Measurements from ENCODE around the gene ZDHHC14.

ZDHHC14 gene

DNA sequence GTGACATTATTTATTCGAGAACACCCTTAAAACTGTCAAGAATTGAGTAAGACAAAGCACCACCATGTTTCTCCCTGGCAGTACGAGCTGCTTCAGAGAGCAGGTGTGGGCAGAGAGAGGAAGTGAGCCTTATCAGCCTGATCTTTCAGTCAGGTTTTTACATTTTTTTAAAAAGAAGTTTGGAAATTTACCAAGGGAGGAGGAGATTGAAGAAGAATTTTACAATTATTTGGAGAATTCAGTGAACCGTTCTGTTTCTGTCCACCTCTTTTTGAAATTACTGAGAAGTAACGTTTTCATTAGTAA is 75.5 kb downstream of the ZDHHC14 start:
- TF ChIP-seq, protein P1, sequence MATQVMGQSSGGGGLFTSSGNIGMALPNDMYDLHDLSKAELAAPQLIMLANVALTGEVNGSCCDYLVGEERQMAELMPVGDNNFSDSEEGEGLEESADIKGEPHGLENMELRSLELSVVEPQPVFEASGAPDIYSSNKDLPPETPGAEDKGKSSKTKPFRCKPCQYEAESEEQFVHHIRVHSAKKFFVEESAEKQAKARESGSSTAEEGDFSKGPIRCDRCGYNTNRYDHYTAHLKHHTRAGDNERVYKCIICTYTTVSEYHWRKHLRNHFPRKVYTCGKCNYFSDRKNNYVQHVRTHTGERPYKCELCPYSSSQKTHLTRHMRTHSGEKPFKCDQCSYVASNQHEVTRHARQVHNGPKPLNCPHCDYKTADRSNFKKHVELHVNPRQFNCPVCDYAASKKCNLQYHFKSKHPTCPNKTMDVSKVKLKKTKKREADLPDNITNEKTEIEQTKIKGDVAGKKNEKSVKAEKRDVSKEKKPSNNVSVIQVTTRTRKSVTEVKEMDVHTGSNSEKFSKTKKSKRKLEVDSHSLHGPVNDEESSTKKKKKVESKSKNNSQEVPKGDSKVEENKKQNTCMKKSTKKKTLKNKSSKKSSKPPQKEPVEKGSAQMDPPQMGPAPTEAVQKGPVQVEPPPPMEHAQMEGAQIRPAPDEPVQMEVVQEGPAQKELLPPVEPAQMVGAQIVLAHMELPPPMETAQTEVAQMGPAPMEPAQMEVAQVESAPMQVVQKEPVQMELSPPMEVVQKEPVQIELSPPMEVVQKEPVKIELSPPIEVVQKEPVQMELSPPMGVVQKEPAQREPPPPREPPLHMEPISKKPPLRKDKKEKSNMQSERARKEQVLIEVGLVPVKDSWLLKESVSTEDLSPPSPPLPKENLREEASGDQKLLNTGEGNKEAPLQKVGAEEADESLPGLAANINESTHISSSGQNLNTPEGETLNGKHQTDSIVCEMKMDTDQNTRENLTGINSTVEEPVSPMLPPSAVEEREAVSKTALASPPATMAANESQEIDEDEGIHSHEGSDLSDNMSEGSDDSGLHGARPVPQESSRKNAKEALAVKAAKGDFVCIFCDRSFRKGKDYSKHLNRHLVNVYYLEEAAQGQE (IDR thresholded peaks at IDR 0.05; ENCODE audit: low read depth) = no peak
- no peak for TF ChIP-seq EGR1 (IDR thresholded peaks at IDR 0.05)
- TF ChIP-seq ZBTB7A (IDR thresholded peaks at IDR 0.05; ENCODE audit: low read depth) = no peak
- TF ChIP-seq TEAD4 (IDR thresholded peaks at IDR 0.05) = no peak
- TF ChIP-seq, protein P2, sequence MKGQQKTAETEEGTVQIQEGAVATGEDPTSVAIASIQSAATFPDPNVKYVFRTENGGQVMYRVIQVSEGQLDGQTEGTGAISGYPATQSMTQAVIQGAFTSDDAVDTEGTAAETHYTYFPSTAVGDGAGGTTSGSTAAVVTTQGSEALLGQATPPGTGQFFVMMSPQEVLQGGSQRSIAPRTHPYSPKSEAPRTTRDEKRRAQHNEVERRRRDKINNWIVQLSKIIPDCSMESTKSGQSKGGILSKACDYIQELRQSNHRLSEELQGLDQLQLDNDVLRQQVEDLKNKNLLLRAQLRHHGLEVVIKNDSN (IDR thresholded peaks at IDR 0.05) = no peak
- TF ChIP-seq EP300 (IDR thresholded peaks at IDR 0.05; ENCODE audit: borderline replicate concordance) = no peak
- TF ChIP-seq CREB1 (IDR thresholded peaks at IDR 0.05; ENCODE audit: low read depth) = no peak
- TF ChIP-seq MAX (IDR thresholded peaks at IDR 0.05) = no peak
- TF ChIP-seq RAD21 (IDR thresholded peaks at IDR 0.05; ENCODE audit: low read depth) = no peak
- no peak for TF ChIP-seq TAF1 (IDR thresholded peaks at IDR 0.05; ENCODE audit: low read depth)
- no peak for TF ChIP-seq YY1 (IDR thresholded peaks at IDR 0.05; ENCODE audit: low read depth)
- TF ChIP-seq CEBPB (IDR thresholded peaks at IDR 0.05) = no peak
- TF ChIP-seq NFIC (IDR thresholded peaks at IDR 0.05) = no peak
- TF ChIP-seq TCF12 (IDR thresholded peaks at IDR 0.05; ENCODE audit: low read depth) = no peak
- no peak for TF ChIP-seq FOXM1 (IDR thresholded peaks at IDR 0.05; ENCODE audit: borderline replicate concordance, low read depth)

GRCh38 chr6:157457787-157458186 is 76.8 kb downstream of the ZDHHC14 start:
- no peak for TF ChIP-seq TAF1 (IDR thresholded peaks at IDR 0.05; ENCODE audit: low read depth)
- TF ChIP-seq EP300 (IDR thresholded peaks at IDR 0.05; ENCODE audit: borderline replicate concordance) = no peak
- no peak for TF ChIP-seq MAX (IDR thresholded peaks at IDR 0.05)
- TF ChIP-seq RAD21 (IDR thresholded peaks at IDR 0.05; ENCODE audit: low read depth) = no peak
- TF ChIP-seq NFIC (IDR thresholded peaks at IDR 0.05) = no peak
- TF ChIP-seq TCF12 (IDR thresholded peaks at IDR 0.05; ENCODE audit: low read depth) = no peak
- no peak for TF ChIP-seq CREB1 (IDR thresholded peaks at IDR 0.05; ENCODE audit: low read depth)
- no peak for TF ChIP-seq ZBTB7A (IDR thresholded peaks at IDR 0.05; ENCODE audit: low read depth)
- TF ChIP-seq EGR1 (IDR thresholded peaks at IDR 0.05) = no peak
- TF ChIP-seq CEBPB (IDR thresholded peaks at IDR 0.05) = no peak
- TF ChIP-seq FOXM1 (IDR thresholded peaks at IDR 0.05; ENCODE audit: borderline replicate concordance, low read depth) = no peak
- TF ChIP-seq TEAD4 (IDR thresholded peaks at IDR 0.05) = no peak

- TF ChIP-seq, protein P1 (IDR thresholded peaks at IDR 0.05; ENCODE audit: low read depth) = no peak
- TF ChIP-seq RAD21 (IDR thresholded peaks at IDR 0.05; ENCODE audit: low read depth) = no peak
- TF ChIP-seq FOXM1 (IDR thresholded peaks at IDR 0.05; ENCODE audit: borderline replicate concordance, low read depth) = no peak
- no peak for TF ChIP-seq EGR1 (IDR thresholded peaks at IDR 0.05)
Observed at GRCh38 chr6:157459327-157459726, 78.3 kb downstream of the ZDHHC14 start.

DNA sequence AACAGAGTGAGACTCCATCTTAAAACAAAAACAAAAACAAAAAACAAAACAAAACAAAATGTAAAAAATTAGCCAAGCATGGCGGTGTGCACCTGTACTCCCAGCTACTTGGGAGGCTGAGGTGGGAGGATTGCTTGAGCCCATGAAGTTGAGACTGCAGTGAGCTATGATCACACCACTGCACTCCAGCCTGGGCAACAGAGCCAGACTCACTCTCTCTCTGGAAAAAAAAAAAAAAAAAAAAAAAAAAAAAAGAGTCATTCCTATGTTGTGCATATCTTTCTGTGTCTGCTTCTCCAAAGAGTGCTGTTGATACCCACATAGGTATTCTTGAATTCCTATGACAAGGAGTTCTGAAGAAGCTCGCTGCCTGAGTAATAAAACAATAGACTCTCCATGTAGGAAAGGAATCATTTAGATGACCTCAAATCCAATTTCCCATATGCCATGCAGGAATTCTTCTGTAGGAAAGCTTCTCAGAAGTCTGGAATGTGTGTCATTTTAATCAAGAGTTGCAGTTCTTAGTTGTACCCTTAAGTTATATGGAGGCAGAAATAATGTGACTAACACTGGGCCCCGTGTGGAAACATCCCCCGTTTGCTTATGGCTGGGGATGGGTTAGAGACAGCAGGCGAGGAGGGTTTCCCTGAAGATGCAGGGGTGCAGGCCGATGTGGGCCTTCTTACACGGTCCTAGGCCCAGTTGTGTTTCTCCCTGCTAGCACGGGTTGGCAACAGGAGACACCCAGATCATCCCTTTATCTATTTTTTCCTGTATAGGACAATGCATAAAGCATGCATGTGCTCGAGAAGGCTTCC is 79.4 kb downstream of the ZDHHC14 start:
- TF ChIP-seq TEAD4 (IDR thresholded peaks at IDR 0.05) (no peak), TCF12 (IDR thresholded peaks at IDR 0.05; ENCODE audit: low read depth) (no peak), FOXM1 (IDR thresholded peaks at IDR 0.05; ENCODE audit: borderline replicate concordance, low read depth) (no peak), EGR1 (IDR thresholded peaks at IDR 0.05) (no peak), RAD21 (IDR thresholded peaks at IDR 0.05; ENCODE audit: low read depth) (no peak), MAX (IDR thresholded peaks at IDR 0.05) (no peak), YY1 (IDR thresholded peaks at IDR 0.05; ENCODE audit: low read depth) (no peak), TAF1 (IDR thresholded peaks at IDR 0.05; ENCODE audit: low read depth) (no peak), NFIC (IDR thresholded peaks at IDR 0.05) (no peak), CEBPB (IDR thresholded peaks at IDR 0.05) (no peak), CREB1 (IDR thresholded peaks at IDR 0.05; ENCODE audit: low read depth) (no peak)
- TF ChIP-seq, protein P1 (IDR thresholded peaks at IDR 0.05; ENCODE audit: low read depth) = no peak
